GM18498 (cell line): ENCODE data around the gene PRKN.

Source experiments
- ATAC-seq: cut with Tn5 transposase; IDR thresholded peaks from one replicate; pipeline ENCODE4 v1.9.1; 2021; ENCODE audit warnings: mild to moderate bottlenecking, moderate library complexity; ENCODE audit not compliant: unreplicated experiment

Gene PRKN

GRCh38 chr6:162014069-162014811, 713.3 kb downstream of the PRKN start:
- ATAC-seq: no peak

GRCh38 chr6:162005372-162005771, 722.2 kb downstream of the PRKN start:
- no peak for ATAC-seq

- ATAC-seq: no peak
Observed at GRCh38 chr6:161996783-161997182, 730.8 kb downstream of the PRKN start.

- no peak for ATAC-seq
Observed at GRCh38 chr6:161985876-161986423, 741.6 kb downstream of the PRKN start.

- no peak for ATAC-seq
Observed at GRCh38 chr6:161984713-161985112, 742.9 kb downstream of the PRKN start.

- ATAC-seq: no peak
Observed at GRCh38 chr6:161976553-161976952, 751.0 kb downstream of the PRKN start.

GRCh38 chr6:161973064-161973463, 754.5 kb downstream of the PRKN start:
- ATAC-seq: no peak

- ATAC-seq: no peak
Observed at GRCh38 chr6:161971043-161971442, 756.5 kb downstream of the PRKN start.

- ATAC-seq: no peak
Observed at GRCh38 chr6:161963634-161964234, 763.8 kb downstream of the PRKN start.

GRCh38 chr6:161963181-161963580, 764.4 kb downstream of the PRKN start:
- no peak for ATAC-seq

- no peak for ATAC-seq
Observed at GRCh38 chr6:161961796-161962195, 765.8 kb downstream of the PRKN start.

- no peak for ATAC-seq
Observed at GRCh38 chr6:161961046-161961445, 766.5 kb downstream of the PRKN start.

- no peak for ATAC-seq
Observed at GRCh38 chr6:161959072-161959471, 768.5 kb downstream of the PRKN start.

- ATAC-seq: no peak
Observed at GRCh38 chr6:161956082-161956481, 771.5 kb downstream of the PRKN start.

GRCh38 chr6:161954699-161955276, 772.8 kb downstream of the PRKN start:
- no peak for ATAC-seq

GRCh38 chr6:161954077-161954476, 773.5 kb downstream of the PRKN start:
- ATAC-seq: no peak

GRCh38 chr6:161951126-161951525, 776.4 kb downstream of the PRKN start:
- no peak for ATAC-seq

GRCh38 chr6:161949531-161949930, 778.0 kb downstream of the PRKN start:
- ATAC-seq: no peak

- no peak for ATAC-seq
Observed at GRCh38 chr6:161948462-161948861, 779.1 kb downstream of the PRKN start.

- ATAC-seq: no peak
Observed at GRCh38 chr6:161947371-161947770, 780.2 kb downstream of the PRKN start.

GRCh38 chr6:161946461-161946860, 781.1 kb downstream of the PRKN start:
- no peak for ATAC-seq

- ATAC-seq: no peak
Observed at GRCh38 chr6:161943561-161943960, 784.0 kb downstream of the PRKN start.
